Dedifferentiated amniotic fluid mesenchymal stem cell (primary cell): ENCODE results near the gene CCDC85C.
"Not testable (repeated sequence)": the region's sequence is repeated elsewhere in the genome, so short reads cannot be mapped to it uniquely, and the experiment has no call there.

Experiments
- DNase-seq: peaks from one replicate; pipeline ENCODE4 v3.0.0-alpha.2; 2016; ENCODE audit errors: extremely low spot score

CCDC85C gene

DNA sequence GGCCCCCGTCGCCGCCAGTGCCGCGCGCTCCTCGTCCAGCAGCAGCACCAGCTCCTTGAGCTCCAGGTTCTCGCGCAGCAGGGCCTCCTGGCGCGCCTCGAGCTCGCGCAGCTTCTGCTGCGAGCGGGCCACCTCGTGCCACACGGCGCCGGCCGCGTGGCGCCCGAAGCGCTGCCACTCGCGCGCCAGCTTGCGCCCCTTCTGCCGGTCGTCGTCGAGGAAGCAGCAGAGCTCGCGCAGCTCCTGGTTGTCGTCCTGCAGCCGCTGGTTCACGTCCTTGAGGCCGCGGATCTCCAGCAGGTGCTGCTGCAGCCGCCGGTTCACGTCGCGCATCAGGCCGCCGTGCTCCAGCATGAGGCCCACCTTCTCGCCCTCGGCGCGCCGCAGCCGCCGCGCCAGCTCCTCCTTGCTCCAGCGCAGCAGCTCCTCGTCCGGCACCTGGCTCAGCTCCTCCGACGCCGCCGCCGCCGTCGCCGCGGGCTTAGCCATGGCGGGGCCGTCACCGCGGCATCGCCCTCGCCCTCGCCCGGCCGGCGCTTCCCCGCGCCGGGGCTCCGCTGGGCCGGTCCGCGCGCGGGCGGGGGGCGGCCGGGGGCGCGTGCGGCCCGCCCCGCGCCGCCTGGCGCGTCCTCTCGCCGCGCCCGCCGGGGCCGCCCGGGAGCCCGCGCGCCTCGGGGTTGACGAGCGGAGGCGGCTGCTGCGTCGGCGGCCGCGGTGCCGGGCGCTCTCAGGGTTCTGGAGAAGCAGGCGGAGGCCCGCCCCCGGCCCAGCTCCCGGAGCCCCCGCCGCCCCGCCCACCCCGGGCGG lies at the start of gene CCDC85C:
CCDC85C (minus strand) TSS at position 737 of the 807 bp plus-strand sequence; CDS start at position 489, 248 bp downstream.
- DNase-seq = no peak

DNA sequence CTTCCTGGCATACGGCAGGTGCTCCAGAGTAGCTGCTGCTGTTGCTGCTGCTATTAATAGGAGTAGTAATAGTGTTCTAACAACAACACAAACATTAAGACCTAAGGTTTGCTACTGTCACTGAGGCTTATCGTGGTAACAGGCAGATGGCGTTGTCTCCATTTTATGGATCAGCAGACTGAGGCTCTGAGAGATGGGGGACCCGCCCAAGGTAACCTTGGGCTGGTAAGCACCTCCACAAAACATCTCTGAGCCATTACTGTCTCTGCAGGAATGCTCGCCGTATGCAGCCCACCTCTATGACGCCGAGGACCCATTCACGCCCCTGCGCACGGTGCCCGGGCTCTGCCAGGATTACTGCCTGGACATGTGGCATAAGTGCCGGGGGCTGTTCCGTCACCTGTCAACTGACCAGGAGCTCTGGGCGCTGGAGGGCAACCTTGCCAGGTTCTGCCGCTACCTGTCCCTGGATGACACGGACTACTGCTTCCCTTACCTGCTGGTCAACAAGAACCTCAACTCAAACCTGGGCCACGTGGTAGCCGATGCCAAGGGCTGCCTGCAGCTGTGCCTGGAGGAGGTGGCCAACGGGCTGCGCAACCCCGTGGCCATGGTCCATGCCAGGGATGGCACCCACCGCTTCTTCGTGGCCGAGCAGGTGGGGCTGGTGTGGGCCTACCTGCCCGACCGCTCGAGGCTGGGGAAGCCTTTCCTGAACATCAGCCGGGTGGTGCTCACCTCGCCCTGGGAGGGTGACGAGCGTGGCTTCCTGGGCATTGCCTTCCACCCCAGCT lies 48.1 kb upstream of the CCDC85C start:
- no peak for DNase-seq

- DNase-seq = no peak
These were observed 46.2 kb upstream of the CCDC85C start for GRCh38 chr14:99650189-99650588.

DNA sequence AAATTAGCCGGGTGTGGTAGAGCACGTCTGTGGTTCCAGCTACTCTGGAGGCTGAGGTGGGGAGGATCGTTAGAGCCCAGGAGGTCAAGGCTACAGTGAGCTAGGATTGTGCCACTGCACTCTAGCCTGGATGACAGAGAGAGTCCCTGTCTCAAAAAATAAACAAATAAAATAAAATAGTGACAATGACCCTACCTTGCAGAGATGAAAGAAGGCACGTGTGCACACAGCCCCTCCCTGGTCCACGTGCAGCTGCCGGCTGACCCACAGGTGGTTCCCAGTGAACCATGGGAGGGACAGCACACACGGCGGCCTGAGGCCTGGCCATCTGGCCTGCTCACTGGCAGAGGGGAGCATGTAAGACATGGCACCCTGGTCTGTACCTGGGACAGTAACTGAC lies 45.6 kb upstream of the CCDC85C start:
- no peak for DNase-seq

GRCh38 chr14:99649219-99649618 lies 45.2 kb upstream of the CCDC85C start:
- no peak for DNase-seq

DNA sequence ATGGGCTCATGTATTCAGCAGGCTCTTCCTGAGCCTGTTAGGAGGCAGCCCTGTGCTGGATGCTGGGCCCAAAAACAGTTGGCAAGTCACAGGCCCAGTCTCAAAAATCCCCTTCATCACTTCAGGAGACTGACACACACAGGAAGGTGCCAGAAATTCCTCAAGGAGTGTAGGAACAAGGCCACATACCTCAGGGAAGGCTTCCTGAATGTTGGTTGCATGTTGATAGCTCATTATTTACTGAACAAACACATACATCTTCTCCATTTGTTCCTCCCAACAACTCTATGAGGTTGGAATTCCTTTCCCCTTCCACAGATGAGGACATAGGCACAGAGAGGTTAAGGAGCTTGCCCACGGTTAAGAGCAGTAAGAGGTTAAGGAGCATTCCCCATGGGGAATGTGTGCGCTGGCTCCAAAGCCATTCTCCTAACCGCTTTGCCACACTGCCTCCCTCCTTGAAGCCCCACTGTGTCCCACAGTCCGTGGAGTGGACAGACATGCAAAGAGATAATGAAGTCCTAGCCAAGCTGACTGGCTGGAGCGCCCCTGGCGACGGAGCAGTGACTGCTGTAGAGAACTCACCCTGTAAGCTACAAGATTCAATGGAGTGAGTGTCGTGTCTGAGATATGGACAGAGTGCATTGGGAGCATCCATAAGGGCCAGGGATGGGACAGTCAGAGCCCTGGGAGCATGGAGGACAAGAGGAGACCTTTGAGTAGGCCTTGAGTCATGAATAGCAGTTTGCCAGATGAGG lies 44.2 kb upstream of the CCDC85C start:
- DNase-seq = no peak

GRCh38 chr14:99647411-99647810 lies 43.4 kb upstream of the CCDC85C start:
- no peak for DNase-seq

GRCh38 chr14:99645545-99646505 lies 41.8 kb upstream of the CCDC85C start:
- no peak for DNase-seq

GRCh38 chr14:99644723-99645544 lies 40.9 kb upstream of the CCDC85C start, which contains the start of gene HHIPL1:
Gene HHIPL1, plus strand, starts transcription at chr14:99645129. Its CDS starts 79 bp downstream, at chr14:99645208.
- no peak for DNase-seq

GRCh38 chr14:99644035-99644587 lies 40.1 kb upstream of the CCDC85C start:
- no peak for DNase-seq

- DNase-seq = no peak
These were observed 39.3 kb upstream of the CCDC85C start for GRCh38 chr14:99643343-99643742.

DNA sequence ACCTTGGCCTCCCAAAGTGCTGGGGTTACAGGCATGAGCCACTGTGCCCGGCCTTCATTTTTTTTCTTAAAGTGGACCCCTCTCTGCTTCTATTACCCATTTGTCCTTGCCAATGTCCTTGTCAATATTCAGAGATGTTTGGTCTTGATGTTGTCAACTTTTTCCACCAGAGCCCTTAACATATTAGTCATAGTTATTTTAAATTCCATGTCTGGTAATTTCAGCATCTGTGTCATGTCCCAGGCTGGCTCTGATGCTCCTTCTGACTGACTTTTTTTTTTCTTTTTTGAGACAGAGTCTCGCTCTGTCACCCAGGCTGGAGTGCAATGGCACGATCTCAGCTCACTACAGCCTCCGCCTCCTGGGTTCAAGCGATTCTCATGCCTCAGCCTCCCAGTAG lies 38.8 kb upstream of the CCDC85C start:
- DNase-seq = not testable (repeated sequence)

DNA sequence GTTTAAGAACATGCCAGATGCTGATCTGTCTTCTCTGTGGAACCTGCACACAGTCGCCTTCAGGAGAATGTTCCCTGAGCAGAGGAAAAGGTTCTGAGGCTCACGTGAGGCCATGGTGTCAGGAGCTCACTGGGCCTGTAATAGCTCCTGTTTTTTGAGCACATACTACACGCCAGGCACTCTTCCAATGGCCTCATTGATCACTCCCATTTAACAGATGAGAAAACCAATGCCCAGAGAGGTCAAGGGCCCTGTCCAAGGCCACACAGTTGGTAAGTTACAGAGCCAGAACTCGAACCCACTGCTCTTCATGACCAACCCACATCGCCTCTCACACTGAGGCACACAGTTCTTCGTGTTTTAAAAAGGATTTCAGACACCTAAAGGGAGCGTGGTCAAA lies 33.6 kb upstream of the CCDC85C start:
- no peak for DNase-seq

DNA sequence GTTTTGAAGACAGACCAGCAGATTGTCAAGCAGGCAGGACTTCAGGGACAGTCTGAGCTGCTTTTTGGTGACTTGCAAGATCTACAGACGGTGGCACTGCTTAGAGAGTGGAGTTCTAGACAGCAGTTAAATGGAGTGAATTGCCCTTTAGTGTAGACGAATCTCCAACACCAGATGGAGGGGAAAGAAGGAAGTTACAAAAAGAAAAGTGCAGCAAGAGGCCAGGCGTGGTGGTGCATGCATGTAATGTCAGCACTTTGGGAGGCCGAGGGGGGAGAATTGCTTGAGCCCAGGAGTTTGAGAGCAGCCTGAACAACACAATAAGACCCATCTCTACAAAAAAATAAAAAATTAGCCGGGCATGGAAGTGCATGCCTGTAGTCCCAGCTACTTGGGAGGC lies 32.5 kb upstream of the CCDC85C start:
- no peak for DNase-seq

- DNase-seq = no peak
These were observed 31.1 kb upstream of the CCDC85C start for GRCh38 chr14:99635116-99635515.

- no peak for DNase-seq
These were observed 30.4 kb upstream of the CCDC85C start for GRCh38 chr14:99634443-99634842.

DNA sequence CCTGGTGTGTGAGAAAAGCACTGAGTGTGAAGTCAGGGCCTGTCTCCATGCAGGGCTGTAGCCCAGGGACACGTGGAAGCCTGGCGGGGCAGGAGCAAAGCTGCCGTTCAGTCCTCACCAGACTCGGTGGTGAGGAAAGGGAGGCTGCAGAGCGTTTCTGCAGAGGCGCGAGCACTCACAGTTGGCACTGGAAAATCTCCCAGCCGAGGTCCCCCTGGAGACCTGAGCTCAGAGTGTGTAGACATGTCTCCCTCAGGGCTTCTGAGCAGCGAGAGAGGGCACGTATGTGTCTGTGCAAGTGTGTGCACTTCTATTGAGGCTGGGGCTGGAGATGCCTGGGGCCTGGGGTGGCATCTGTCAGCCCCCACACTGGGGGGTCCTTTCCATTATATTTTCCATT lies 29.9 kb upstream of the CCDC85C start:
- no peak for DNase-seq

DNA sequence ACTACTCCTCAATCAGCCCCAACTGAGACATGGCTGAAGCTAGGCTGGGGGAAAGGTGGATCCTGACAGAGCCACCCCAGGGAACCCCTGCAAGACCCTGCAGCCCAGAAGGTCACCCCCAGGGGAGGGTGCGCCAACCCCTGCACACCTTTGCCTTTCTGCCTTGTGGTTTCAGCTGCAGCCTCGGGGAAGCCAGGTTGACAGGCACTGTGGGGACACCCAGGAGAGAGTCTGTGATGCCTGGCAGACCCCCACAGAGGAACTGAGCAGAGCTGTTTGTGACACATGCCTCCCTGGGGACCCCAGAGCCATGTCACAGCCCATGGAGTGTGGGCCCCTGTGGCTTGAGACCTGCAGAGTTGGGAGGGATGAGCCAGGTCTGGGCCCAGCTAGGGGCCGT lies 29.1 kb upstream of the CCDC85C start:
- no peak for DNase-seq

DNA sequence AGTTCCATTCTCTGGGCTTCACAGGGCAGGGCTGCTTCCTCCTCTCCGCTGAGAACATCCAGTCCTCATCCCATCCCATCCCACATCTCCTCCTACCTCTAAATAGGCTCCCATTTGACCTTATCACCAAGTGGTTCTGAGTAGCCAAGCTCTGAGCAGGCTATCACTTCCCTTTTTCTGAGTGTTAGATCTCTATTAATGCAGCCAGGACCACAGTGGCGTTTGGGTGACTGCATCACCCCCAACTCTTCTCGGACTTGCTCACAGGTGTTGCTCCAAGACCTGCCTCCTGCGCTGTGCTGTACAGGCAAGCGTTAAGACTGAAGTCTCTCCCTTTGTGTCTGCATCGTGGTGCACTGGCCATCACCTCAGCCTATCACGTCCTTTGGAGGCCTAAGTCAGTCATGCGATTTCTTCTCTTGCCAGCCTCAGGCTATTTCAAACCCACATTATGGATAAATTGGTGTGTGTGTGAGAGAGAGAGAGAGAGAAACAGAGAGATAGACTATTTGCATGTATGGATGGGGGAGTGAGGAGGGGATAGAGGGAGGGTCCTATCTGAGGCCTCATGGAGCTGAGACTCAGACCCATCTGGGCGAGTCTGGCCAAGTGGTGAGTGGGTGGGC lies 28.5 kb upstream of the CCDC85C start:
- no peak for DNase-seq
